Skeletal muscle cell (primary cell): ENCODE results near the gene LTBP3.
"Not testable (repeated sequence)": the region's sequence is repeated elsewhere in the genome, so short reads cannot be mapped to it uniquely, and the experiment has no call there.

Source experiments
- DNase-seq: peaks from one replicate; pipeline ENCODE4 v3.0.0-alpha.2; 2010; ENCODE audit warnings: low read depth
- H3K4me3 ChIP-seq: 2 replicates; pipeline ENCODE4 v1.5.1; 2011; ENCODE audit warnings: low read depth, mild to moderate bottlenecking, control low read depth, low read length, moderate library complexity

Gene LTBP3

GRCh38 chr11:65524014-65524740 lies 34.0 kb downstream of the LTBP3 start:
- no peak for DNase-seq
- peak overlapping the region; percentile 28 for H3K4me3 ChIP-seq

GRCh38 chr11:65523631-65523968 lies 34.6 kb downstream of the LTBP3 start:
- not testable (repeated sequence) for H3K4me3 ChIP-seq, DNase-seq

GRCh38 chr11:65522718-65523630 lies 35.2 kb downstream of the LTBP3 start:
- not testable (repeated sequence) for DNase-seq, H3K4me3 ChIP-seq

- H3K4me3 ChIP-seq, DNase-seq: not testable (repeated sequence)
Measured at GRCh38 chr11:65521777-65522521, 36.2 kb downstream of the LTBP3 start.

- not testable (repeated sequence) for DNase-seq, H3K4me3 ChIP-seq
Measured at GRCh38 chr11:65518941-65519549, 39.1 kb downstream of the LTBP3 start.

- no peak for DNase-seq
- H3K4me3 ChIP-seq: no peak overlapping the region
Measured at GRCh38 chr11:65516135-65516968, 41.8 kb downstream of the LTBP3 start.

- H3K4me3 ChIP-seq, DNase-seq: not testable (repeated sequence)
Measured at GRCh38 chr11:65512311-65512710, 45.8 kb downstream of the LTBP3 start.

GRCh38 chr11:65506772-65507505 lies 51.2 kb downstream of the LTBP3 start:
- peak overlapping the region; percentile 82 for H3K4me3 ChIP-seq
- no peak for DNase-seq

GRCh38 chr11:65506290-65506771 lies 51.8 kb downstream of the LTBP3 start:
- H3K4me3 ChIP-seq: peak overlapping the region; percentile 82
- no peak for DNase-seq

- H3K4me3 ChIP-seq: peak overlapping the region; percentile 82
- DNase-seq: no peak
Measured at GRCh38 chr11:65505466-65506289, 52.5 kb downstream of the LTBP3 start.

- DNase-seq: no peak
- peak overlapping the region; percentile 82 for H3K4me3 ChIP-seq
Measured at GRCh38 chr11:65504674-65505465, 53.3 kb downstream of the LTBP3 start.

GRCh38 chr11:65503949-65504673 lies 54.0 kb downstream of the LTBP3 start:
- no peak for DNase-seq
- peak overlapping the region; percentile 82 for H3K4me3 ChIP-seq

GRCh38 chr11:65503368-65503948 lies 54.7 kb downstream of the LTBP3 start:
- H3K4me3 ChIP-seq: peak overlapping the region; percentile 82
- no peak for DNase-seq

- no peak for DNase-seq
- peak overlapping the region; percentile 82 for H3K4me3 ChIP-seq
Measured at GRCh38 chr11:65502555-65503367, 55.4 kb downstream of the LTBP3 start.

- DNase-seq: no peak
- peak overlapping the region; percentile 82 for H3K4me3 ChIP-seq
Measured at GRCh38 chr11:65502274-65502554, 55.9 kb downstream of the LTBP3 start.
